HG02852 (cell line): Measurements from ENCODE around the gene KLHL13.
"Not testable (repeated sequence)": the region's sequence is repeated elsewhere in the genome, so short reads cannot be mapped to it uniquely, and the experiment has no call there.

Source experiments
- ATAC-seq: cut with Tn5 transposase; IDR thresholded peaks from one replicate; pipeline ENCODE4 v1.9.1; 2021; ENCODE audit warnings: mild to moderate bottlenecking, moderate library complexity; ENCODE audit not compliant: unreplicated experiment

KLHL13 gene

DNA sequence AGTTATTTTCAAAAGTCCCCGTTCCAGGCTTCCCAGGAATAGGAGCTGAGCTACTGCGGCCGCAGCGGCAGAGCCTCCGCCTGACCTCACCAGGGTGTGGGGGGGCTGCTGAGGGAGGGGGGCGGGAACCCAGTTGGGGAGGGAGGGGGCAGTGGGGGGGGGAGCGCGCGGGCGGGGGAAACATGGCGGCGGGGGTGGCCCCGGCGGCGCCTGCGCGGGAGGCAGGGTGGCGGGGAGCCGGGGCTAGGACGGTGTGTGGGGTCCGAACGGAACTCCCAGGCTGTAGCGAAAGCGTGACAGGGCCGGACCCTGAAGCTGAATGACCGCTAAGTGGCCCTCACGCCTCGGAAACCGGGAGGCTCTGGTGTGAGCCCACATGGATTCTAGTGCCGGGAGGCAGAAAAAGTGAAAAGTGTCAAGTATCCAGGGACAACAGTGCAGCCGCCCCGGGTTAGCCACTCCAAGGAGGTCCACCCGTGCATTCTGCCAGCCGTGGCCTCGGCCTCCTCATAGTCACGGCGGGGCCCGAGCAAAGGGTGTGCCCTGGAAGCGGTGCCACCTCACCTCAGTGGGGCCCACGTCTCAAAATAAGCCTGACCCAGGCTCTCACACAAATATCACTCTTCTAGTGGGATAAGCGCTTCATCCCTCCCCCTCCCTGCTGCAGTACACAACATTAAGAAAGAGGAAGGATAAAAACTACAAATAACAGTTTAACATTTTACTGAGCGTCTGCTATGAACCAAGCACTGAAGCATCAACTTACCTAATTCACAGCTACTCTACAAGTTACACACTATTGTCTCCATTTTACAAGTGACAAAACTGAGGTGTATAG lies at the start of gene KLHL13:
Gene KLHL13, minus strand, starts transcription at position 98 of the 838 bp plus-strand sequence. CDS start 88,337 bp downstream, outside the sequence.
- no peak for ATAC-seq

DNA sequence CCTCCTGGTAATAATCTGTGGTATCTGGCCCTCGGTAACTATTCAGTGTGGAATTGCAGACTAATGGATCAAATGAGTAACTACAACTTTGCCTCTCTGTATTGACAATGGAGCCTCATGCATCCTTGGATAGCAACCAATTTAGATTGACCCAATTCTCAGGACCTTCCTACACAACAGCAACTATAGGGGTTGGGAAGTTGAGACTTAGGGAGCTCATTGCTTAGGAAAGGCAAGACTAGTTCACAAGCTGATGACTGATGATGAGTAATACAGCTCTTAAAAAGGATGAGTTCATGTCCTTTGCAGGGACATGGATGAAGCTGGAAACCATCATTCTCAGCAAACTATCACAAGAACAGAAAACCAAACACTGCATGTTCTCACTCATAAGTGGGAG lies 47.5 kb upstream of the KLHL13 start:
- no peak for ATAC-seq

DNA sequence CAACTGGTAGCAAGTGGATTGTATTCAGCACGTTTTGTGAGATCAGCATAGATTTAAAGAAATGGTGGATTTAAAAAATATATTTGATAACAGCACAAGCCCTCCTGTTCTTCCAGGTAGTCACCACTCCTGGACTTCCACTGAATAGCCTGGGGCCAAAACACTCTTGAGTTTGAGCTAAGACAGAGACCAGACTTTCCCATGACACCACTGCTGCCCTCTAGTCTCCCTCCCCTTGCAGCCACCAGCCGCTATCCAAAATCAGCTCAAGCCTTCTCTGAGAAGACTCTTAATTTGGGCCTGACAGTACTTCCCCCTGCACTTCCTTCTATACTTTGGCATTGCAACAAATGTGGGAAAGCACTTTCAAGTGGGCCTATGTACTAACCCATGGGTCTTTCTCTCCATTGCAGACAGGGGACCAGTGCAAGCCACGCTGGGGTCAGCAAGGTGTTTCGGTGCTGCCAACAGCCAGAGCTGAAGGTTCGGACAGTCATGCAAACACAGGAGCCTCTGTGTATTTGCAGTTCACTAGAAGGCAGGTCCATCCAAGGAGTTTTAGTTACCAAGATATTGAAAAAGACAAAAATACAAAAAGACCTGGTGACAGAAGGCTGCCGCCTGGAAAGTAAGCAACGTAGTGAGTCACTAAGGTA lies 40.5 kb upstream of the KLHL13 start:
- no peak for ATAC-seq

- ATAC-seq, result no peak
These were observed 39.8 kb upstream of the KLHL13 start for GRCh38 chrX:118156254-118156952.

DNA sequence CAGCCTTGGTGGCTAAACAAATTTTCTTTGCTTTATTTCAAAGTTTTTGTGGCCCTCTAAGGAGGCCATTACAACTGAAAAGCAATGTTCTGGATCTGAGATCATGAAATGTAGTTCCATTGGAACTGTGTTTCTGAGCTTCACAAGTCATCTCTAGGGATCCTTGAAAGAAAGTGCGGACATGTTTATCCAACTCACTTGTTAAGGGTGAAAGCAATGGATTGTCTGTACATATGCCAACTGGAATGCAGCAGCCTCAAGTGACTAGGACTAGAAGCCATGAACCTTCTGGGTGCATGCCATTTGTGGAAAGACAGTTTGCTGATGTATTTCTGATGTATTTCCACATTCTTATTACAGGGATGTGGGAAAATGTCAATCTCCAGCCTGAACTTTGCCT lies 36.7 kb upstream of the KLHL13 start:
- no peak for ATAC-seq

GRCh38 chrX:118152721-118153120 lies 36.1 kb upstream of the KLHL13 start:
- no peak for ATAC-seq

DNA sequence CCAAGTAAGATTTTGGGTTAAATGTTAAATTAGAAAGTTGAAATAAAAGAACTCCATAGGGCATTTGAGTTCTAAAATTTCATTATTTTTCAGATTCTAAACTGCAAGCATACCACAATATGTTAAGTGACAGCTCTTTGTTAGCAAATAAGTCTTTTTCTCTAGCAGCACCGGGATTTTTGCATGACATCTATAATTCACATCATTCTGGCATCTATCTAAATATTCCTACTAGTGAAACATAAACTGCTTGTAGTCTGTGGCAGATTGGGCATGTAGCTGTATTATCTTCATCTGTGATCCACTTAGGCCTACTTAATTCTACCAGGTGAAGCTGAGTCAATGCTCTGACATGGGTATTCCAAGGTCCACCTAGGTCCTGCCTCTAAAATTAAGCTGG lies 32.1 kb upstream of the KLHL13 start:
- ATAC-seq, result no peak

- ATAC-seq, result not testable (repeated sequence)
These were observed 31.2 kb upstream of the KLHL13 start for GRCh38 chrX:118147771-118148170.

DNA sequence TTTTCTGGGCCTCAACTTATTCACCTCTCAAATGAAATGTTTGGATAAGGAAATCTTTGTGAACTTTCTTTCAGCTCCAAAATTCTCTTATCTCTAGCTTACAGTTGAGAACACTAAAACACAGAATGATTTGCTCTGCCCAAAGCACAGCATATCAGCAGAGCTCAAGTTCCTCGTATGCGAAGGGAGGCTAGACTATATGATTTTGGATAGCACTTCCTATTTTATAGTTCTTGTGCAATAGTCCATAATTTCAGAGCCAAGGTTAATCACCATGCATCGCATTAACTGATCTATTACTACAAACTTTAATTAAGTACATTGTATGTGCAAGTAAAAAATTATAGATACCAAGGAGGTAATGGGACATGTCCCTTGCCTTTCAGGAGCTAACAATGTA lies 27.0 kb upstream of the KLHL13 start:
- ATAC-seq, result no peak

- ATAC-seq, result no peak
These were observed 14.7 kb upstream of the KLHL13 start for GRCh38 chrX:118131336-118131735.

DNA sequence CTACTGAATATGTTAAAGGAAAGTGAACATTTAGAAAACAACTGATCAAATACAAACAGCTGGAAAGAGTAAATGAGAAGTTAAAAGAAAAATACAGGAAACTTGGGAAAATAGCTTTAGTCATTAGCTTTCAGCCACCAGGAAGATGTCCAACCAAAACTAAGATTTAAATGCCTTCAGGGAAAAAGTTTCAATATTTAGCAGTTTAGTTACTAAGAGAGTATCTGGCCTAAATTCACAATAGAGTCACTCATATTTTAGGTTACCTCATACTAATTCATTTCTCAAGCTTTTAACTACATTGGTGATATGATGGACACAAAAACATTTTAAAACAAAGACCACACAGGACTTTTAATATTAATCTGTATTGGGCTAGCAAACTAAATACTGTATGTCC lies 13.1 kb upstream of the KLHL13 start:
- ATAC-seq, result no peak

DNA sequence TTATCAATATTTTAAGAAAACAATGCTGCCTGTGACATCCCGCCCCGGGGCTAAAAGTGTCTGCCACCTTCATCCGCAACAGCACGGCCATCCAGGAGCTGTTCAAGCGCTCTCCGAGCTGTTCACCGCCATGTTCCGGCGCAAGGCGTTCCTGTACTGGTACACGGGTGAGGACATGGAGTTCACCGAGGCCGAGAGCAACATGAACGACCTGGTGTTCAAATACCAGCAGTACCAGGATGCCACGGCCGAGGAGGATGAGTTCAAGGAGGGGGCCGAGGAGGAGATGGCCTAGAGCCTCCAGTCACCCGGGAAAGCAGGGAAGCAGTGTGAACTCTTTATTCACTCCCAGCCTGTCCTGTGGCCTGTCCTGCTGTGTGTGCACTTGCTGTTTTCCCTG lies 12.1 kb upstream of the KLHL13 start:
- no peak for ATAC-seq

DNA sequence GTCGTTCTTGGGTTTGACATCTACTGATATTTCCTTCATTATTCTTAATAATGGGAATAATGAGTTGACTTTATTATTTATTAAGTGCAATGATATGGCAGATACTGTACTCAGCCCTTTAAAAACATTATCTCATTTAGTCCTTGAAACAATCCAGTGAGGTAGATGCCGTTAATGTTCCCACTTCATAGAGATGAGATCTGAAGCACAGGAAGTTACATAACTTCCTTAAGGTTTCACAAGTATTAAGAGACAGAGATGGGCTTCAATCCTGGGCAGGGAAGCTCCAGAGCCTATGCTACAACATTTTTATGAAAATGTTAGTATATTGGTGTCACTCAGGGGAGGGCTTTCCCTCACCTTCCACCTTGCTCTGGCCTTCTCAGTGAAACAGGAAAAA lies 9.7 kb upstream of the KLHL13 start:
- ATAC-seq, result no peak

DNA sequence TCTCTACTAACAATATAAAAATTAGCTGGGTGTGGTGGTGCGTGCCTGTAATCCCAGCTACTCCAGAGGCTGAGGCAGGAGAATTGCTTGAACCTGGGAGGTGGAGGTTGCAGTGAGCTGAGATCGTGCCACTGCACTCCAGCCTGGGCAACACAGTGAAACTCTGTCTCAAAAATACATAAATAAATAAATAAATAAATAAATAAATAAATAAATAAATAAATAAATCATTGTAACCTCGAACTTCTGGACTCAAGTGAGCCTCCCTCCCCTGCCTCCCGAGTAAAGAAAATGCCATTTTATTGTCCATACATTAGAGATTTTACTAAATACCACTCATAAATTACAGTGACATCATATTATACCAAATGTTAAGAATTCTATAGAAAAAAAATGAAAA lies 7.6 kb upstream of the KLHL13 start:
- ATAC-seq, result not testable (repeated sequence)

DNA sequence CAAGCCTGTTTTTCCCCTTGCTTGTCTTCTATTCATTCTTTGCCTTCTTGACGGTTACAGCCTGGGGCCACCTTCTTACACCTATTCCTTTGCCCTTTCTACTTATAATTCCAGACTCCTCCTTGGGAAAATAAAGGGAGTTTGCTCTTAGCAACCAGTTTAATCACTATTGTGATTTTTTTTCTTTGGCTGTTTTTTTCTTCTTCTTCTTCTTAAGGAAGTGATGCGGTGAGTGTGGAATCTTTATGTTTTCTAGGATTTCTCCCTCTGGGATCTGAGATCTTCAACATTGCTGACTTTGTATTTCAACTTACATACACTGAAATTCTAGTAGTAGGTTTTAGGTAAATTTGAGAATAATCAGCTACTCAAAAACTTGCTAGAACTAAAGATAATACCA lies 1.1 kb upstream of the KLHL13 start:
- no peak for ATAC-seq

- ATAC-seq, result no peak
These were observed 477 bp downstream of the KLHL13 start for GRCh38 chrX:118115953-118116712.

DNA sequence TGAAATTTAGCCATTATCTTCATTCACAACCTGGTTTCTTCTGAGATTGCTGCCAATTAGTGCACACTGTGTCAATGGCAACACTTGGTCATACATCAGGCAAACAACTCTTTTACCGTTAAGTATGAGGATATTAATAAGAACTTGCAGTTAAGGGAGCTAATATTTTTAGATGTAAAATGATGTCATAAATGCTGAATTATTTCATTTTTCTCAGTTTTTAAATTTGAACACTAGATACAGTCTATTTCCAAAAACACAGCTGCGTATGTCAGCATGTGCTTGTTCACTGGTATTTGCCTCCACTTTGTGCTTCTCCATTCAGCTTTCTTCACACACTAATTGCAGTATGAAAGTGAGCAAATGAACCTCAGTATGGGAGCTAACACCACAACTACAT lies 1.6 kb downstream of the KLHL13 start:
- no peak for ATAC-seq

DNA sequence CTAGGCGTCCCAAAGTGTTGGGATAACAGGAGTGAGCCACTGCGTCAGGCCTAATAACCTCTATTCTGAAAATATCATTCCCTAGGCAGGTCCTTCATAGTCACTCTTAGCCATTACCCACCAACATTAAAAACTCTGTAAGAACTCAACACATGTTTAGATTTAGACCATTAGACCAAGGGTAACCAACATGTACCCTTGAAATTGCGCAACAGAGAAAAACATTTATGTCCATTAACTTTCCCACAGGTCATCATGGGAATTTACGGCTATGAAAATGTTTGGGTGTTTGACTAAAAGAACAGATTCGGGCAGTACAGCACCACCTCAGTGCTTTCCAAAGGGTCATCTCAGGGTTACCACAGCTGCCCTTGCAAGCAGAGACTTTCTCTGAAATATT lies 7.5 kb downstream of the KLHL13 start:
- no peak for ATAC-seq

- ATAC-seq, result no peak
These were observed 8.3 kb downstream of the KLHL13 start for GRCh38 chrX:118108304-118108703.

DNA sequence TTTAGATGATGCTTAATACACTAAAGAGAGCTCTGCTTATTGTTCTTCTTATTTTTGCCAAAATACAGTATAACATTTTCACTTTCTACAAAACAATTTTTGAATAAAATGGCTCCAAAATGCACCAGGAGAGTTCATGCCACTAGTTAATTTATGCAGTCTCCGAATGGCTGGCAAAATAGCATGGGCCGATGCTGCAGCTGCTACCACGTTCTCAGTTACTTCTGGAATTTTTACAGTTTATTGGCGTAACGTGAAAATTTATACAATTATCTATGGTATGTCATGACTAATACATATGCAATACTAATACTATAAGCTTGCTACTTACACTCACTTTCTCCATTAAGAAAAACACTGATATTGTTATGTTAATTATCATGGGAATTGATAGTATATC lies 16.5 kb downstream of the KLHL13 start:
- no peak for ATAC-seq

DNA sequence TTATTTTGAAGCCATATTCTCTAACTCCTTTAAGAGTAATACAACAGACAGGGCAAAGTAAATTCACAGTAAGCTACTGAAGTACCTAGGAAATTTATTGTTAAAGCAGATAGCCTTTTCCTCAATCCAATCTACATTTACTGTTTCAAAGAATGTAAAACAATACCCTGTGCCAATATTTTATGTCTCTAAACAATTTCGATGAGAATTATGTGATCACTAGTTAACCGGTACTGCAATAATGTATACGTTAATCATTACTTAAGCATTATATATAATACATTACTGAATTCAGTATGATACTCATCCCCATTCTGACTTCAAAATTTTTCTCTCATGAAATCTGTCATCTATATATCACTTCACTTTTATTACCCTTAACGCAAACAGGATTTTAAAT lies 28.5 kb downstream of the KLHL13 start:
- no peak for ATAC-seq
